ENCODE measurements around the gene ATP1A1.

The ATP1A1 gene

GRCh38 chr1:116335850-116336624 is 37.0 kb upstream of the ATP1A1 start (continued):
- TF ChIP-seq, protein P1, sequence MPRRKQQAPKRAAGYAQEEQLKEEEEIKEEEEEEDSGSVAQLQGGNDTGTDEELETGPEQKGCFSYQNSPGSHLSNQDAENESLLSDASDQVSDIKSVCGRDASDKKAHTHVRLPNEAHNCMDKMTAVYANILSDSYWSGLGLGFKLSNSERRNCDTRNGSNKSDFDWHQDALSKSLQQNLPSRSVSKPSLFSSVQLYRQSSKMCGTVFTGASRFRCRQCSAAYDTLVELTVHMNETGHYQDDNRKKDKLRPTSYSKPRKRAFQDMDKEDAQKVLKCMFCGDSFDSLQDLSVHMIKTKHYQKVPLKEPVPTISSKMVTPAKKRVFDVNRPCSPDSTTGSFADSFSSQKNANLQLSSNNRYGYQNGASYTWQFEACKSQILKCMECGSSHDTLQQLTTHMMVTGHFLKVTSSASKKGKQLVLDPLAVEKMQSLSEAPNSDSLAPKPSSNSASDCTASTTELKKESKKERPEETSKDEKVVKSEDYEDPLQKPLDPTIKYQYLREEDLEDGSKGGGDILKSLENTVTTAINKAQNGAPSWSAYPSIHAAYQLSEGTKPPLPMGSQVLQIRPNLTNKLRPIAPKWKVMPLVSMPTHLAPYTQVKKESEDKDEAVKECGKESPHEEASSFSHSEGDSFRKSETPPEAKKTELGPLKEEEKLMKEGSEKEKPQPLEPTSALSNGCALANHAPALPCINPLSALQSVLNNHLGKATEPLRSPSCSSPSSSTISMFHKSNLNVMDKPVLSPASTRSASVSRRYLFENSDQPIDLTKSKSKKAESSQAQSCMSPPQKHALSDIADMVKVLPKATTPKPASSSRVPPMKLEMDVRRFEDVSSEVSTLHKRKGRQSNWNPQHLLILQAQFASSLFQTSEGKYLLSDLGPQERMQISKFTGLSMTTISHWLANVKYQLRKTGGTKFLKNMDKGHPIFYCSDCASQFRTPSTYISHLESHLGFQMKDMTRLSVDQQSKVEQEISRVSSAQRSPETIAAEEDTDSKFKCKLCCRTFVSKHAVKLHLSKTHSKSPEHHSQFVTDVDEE (CRISPR knock-in tag; IDR thresholded peaks at IDR 0.05): no peak

- no peak for ATAC-seq
- no peak for TF ChIP-seq RARB (CRISPR knock-in tag; IDR thresholded peaks at IDR 0.05)
- TF ChIP-seq ZNF70 (CRISPR knock-in tag; IDR thresholded peaks at IDR 0.05): no peak
- no peak for TF ChIP-seq ESRRG (CRISPR knock-in tag; IDR thresholded peaks at IDR 0.05)
- no peak for TF ChIP-seq CSRNP3 (CRISPR knock-in tag; IDR thresholded peaks at IDR 0.05)
- TF ChIP-seq, protein P2, sequence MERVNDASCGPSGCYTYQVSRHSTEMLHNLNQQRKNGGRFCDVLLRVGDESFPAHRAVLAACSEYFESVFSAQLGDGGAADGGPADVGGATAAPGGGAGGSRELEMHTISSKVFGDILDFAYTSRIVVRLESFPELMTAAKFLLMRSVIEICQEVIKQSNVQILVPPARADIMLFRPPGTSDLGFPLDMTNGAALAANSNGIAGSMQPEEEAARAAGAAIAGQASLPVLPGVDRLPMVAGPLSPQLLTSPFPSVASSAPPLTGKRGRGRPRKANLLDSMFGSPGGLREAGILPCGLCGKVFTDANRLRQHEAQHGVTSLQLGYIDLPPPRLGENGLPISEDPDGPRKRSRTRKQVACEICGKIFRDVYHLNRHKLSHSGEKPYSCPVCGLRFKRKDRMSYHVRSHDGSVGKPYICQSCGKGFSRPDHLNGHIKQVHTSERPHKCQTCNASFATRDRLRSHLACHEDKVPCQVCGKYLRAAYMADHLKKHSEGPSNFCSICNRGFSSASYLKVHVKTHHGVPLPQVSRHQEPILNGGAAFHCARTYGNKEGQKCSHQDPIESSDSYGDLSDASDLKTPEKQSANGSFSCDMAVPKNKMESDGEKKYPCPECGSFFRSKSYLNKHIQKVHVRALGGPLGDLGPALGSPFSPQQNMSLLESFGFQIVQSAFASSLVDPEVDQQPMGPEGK (CRISPR knock-in tag; IDR thresholded peaks at IDR 0.05; ENCODE audit: borderline replicate concordance): no peak
- TF ChIP-seq TOX (CRISPR knock-in tag; IDR thresholded peaks at IDR 0.05; ENCODE audit: borderline replicate concordance): no peak
- TF ChIP-seq, protein P1 (CRISPR knock-in tag; IDR thresholded peaks at IDR 0.05): no peak
- no peak for TF ChIP-seq ZFP3 (CRISPR knock-in tag; IDR thresholded peaks at IDR 0.05)
- TF ChIP-seq TCF4 (CRISPR knock-in tag; IDR thresholded peaks at IDR 0.05; ENCODE audit: borderline replicate concordance): no peak
- no peak for TF ChIP-seq PPARA (CRISPR knock-in tag; IDR thresholded peaks at IDR 0.05; ENCODE audit: borderline replicate concordance)
- no peak for TF ChIP-seq ZNF565 (CRISPR knock-in tag; conservative IDR thresholded peaks at IDR 0.05; ENCODE audit: low read depth)
- TF ChIP-seq GLIS3 (CRISPR knock-in tag; IDR thresholded peaks at IDR 0.05): no peak
Observed at GRCh38 chr1:116337398-116337797, 35.6 kb upstream of the ATP1A1 start.

DNA sequence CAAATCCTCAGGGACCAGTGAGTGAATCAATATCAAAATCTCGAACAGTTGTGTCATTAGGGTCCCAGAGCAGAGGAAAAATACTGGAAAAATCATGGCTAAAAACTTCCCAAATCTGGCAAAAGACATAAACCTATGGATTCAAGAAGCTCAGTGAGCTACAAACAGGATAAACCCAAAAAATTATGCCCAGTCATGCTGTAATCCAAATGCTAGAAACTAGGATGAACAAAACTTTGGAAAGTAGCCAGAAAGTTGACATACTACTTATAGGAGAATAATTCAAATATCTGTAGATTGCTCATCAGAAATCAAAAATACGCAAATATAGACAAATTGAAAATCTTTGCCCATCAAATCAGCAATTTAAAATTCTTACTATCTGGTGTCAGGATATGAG is 34.6 kb upstream of the ATP1A1 start:
- TF ChIP-seq ZNF565 (CRISPR knock-in tag; conservative IDR thresholded peaks at IDR 0.05; ENCODE audit: low read depth): no peak
- ATAC-seq: no peak

- no peak for ATAC-seq
- no peak for TF ChIP-seq ZFP30 (CRISPR knock-in tag; IDR thresholded peaks at IDR 0.05)
- TF ChIP-seq OSR1 (CRISPR knock-in tag; IDR thresholded peaks at IDR 0.05): no peak
- no peak for TF ChIP-seq ZC3H10 (CRISPR knock-in tag; IDR thresholded peaks at IDR 0.05)
- no peak for TF ChIP-seq TOX (CRISPR knock-in tag; IDR thresholded peaks at IDR 0.05; ENCODE audit: borderline replicate concordance)
- no peak for TF ChIP-seq ARNTL (CRISPR knock-in tag; IDR thresholded peaks at IDR 0.05; ENCODE audit: borderline replicate concordance, low read depth)
- TF ChIP-seq TCF4 (CRISPR knock-in tag; IDR thresholded peaks at IDR 0.05; ENCODE audit: borderline replicate concordance): no peak
- no peak for TF ChIP-seq RARB (CRISPR knock-in tag; IDR thresholded peaks at IDR 0.05)
- no peak for TF ChIP-seq CSDC2 (CRISPR knock-in tag; IDR thresholded peaks at IDR 0.05)
- TF ChIP-seq, protein P3, sequence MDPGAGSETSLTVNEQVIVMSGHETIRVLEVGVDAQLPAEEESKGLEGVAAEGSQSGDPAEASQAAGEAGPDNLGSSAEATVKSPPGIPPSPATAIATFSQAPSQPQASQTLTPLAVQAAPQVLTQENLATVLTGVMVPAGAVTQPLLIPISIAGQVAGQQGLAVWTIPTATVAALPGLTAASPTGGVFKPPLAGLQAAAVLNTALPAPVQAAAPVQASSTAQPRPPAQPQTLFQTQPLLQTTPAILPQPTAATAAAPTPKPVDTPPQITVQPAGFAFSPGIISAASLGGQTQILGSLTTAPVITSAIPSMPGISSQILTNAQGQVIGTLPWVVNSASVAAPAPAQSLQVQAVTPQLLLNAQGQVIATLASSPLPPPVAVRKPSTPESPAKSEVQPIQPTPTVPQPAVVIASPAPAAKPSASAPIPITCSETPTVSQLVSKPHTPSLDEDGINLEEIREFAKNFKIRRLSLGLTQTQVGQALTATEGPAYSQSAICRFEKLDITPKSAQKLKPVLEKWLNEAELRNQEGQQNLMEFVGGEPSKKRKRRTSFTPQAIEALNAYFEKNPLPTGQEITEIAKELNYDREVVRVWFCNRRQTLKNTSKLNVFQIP (CRISPR knock-in tag; IDR thresholded peaks at IDR 0.05; ENCODE audit: borderline replicate concordance, low read depth): no peak
- TF ChIP-seq, protein P4, sequence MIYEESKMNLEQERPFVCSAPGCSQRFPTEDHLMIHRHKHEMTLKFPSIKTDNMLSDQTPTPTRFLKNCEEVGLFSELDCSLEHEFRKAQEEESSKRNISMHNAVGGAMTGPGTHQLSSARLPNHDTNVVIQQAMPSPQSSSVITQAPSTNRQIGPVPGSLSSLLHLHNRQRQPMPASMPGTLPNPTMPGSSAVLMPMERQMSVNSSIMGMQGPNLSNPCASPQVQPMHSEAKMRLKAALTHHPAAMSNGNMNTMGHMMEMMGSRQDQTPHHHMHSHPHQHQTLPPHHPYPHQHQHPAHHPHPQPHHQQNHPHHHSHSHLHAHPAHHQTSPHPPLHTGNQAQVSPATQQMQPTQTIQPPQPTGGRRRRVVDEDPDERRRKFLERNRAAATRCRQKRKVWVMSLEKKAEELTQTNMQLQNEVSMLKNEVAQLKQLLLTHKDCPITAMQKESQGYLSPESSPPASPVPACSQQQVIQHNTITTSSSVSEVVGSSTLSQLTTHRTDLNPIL (CRISPR knock-in tag; IDR thresholded peaks at IDR 0.05; ENCODE audit: low read depth): no peak
- TF ChIP-seq, protein P2 (CRISPR knock-in tag; IDR thresholded peaks at IDR 0.05; ENCODE audit: borderline replicate concordance): no peak
- TF ChIP-seq GLIS3 (CRISPR knock-in tag; IDR thresholded peaks at IDR 0.05): no peak
- TF ChIP-seq BACH2 (CRISPR knock-in tag; IDR thresholded peaks at IDR 0.05; ENCODE audit: borderline replicate concordance): no peak
Observed at GRCh38 chr1:116340506-116341231, 32.4 kb upstream of the ATP1A1 start.
